Measurements from ENCODE around the gene FER. TPM values are rescaled to one million over a fixed set of nuclear protein-coding genes. Genes with fewer than 3 reads are reported as not detected.

Gene FER
- total and polyA plus RNA-seq, 9 of the 15 experiments (the other 6 are each of a cell fraction or from before 2014, with no cell fraction given) = 6.7 to 18.2 (median 8.9) TPM

DNA sequence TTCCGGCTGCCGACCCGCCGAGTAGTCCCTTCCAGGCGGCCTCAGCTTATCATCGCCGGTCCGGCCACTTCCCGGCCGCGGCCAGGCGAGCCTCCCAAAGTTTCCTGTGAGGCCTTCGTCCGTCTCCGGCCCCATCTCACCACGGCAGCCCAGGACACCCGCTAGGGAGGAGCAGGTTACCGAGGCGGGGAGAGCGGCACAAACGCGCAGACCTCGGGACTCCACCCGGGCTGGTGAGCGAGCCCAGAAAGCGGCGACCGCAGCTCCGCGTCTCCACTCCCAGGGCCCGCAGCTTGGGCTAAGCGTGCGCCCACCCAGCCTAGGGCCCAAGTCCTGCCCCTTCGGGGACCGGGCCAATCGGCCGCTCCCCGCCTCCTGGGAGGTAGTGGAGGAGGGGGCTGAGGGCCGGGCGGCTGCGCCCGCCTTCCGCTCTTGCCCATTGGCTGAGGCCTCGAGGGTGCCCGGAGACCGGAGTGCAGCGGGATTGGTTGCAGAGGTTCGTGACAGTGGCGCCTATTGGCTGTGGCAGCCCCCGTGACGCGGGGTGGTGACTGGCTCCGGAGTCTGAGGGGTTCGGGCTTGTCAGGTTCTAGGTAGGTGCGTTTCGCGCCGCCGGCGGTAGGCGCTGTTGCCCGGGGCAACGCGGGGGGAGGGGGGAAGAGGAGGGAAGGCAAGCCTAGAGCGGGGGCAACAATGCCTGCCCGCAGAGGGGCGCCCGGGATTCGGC is 867 bp downstream of the FER start (continued):
- TF ChIP-seq XRCC5 (IDR thresholded peaks at IDR 0.05; ENCODE audit: low read depth, low read length) (peak; percentile 68; the same call in 1 of the 2 replicates), ATF7 (IDR thresholded peaks at IDR 0.05) (peak; percentile 66; the same call in 1 of the 2 replicates), ZKSCAN1 (IDR thresholded peaks at IDR 0.05; ENCODE audit: low read depth, low read length) (0 out of 2 replicates have a peak, but pooled peaks have one; percentile 28), MTA3 (IDR thresholded peaks at IDR 0.05; ENCODE audit: borderline replicate concordance) (peak; percentile 83; the same call in 1 of the 2 replicates), PML (IDR thresholded peaks at IDR 0.05; ENCODE audit: low read length) (peak; percentile 88), RUNX1 (IDR thresholded peaks at IDR 0.05; ENCODE audit: low read depth) (0 out of 2 replicates have a peak, but pooled peaks have one; percentile 17), PHF21A (IDR thresholded peaks at IDR 0.05; ENCODE audit: borderline replicate concordance, low read depth) (peak; percentile 77; the same call in 1 of the 2 replicates), BMI1 (IDR thresholded peaks at IDR 0.05; ENCODE audit: low read length) (0 out of 2 replicates have a peak, but pooled peaks have one; percentile 60), NEUROD1 (IDR thresholded peaks at IDR 0.05; ENCODE audit: borderline replicate concordance, low read depth, low read length, partially characterized antibody) (peak; percentile 97), FOXJ3 (CRISPR knock-in tag; IDR thresholded peaks at IDR 0.05) (no peak), TCF3 (CRISPR knock-in tag; IDR thresholded peaks at IDR 0.05) (peak; percentile 44), OTX1 (CRISPR knock-in tag; IDR thresholded peaks at IDR 0.05) (peak; percentile 17; the same call in 1 of the 2 replicates), CHD1 (IDR thresholded peaks at IDR 0.05; ENCODE audit: low read length) (peak; percentile 60), TAF9B (IDR thresholded peaks at IDR 0.05; ENCODE audit: partially characterized antibody) (peak; percentile 80), ZNF668 (CRISPR knock-in tag; IDR thresholded peaks at IDR 0.05) (no peak), RBM22 (IDR thresholded peaks at IDR 0.05; ENCODE audit: low read depth, low read length, poor library complexity, severe bottlenecking) (peak; percentile 76), ELF4 (CRISPR knock-in tag; IDR thresholded peaks at IDR 0.05) (0 out of 2 replicates have a peak, but pooled peaks have one; percentile 6), SRSF1 (IDR thresholded peaks at IDR 0.05; ENCODE audit: low read depth, low read length) (0 out of 2 replicates have a peak, but pooled peaks have one; percentile 74), CREM (IDR thresholded peaks at IDR 0.05; ENCODE audit: low read depth) (peak; percentile 79), RCOR1 (IDR thresholded peaks at IDR 0.05; ENCODE audit: borderline replicate concordance in 1 of 2, low read depth in 2 of 2, low read length in 2 of 2) (no peak), ARHGAP35 (IDR thresholded peaks at IDR 0.05; ENCODE audit: partially characterized antibody) (no peak)
- TF ChIP-seq, protein P1, sequence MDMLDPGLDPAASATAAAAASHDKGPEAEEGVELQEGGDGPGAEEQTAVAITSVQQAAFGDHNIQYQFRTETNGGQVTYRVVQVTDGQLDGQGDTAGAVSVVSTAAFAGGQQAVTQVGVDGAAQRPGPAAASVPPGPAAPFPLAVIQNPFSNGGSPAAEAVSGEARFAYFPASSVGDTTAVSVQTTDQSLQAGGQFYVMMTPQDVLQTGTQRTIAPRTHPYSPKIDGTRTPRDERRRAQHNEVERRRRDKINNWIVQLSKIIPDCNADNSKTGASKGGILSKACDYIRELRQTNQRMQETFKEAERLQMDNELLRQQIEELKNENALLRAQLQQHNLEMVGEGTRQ (CRISPR knock-in tag; IDR thresholded peaks at IDR 0.05) = peak; percentile 95
- TF ChIP-seq, protein P2, sequence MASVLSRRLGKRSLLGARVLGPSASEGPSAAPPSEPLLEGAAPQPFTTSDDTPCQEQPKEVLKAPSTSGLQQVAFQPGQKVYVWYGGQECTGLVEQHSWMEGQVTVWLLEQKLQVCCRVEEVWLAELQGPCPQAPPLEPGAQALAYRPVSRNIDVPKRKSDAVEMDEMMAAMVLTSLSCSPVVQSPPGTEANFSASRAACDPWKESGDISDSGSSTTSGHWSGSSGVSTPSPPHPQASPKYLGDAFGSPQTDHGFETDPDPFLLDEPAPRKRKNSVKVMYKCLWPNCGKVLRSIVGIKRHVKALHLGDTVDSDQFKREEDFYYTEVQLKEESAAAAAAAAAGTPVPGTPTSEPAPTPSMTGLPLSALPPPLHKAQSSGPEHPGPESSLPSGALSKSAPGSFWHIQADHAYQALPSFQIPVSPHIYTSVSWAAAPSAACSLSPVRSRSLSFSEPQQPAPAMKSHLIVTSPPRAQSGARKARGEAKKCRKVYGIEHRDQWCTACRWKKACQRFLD (CRISPR knock-in tag; IDR thresholded peaks at IDR 0.05) = 0 out of 2 replicates have a peak, but pooled peaks have one; percentile 70
- TF ChIP-seq, protein P3, sequence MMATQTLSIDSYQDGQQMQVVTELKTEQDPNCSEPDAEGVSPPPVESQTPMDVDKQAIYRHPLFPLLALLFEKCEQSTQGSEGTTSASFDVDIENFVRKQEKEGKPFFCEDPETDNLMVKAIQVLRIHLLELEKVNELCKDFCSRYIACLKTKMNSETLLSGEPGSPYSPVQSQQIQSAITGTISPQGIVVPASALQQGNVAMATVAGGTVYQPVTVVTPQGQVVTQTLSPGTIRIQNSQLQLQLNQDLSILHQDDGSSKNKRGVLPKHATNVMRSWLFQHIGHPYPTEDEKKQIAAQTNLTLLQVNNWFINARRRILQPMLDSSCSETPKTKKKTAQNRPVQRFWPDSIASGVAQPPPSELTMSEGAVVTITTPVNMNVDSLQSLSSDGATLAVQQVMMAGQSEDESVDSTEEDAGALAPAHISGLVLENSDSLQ (IDR thresholded peaks at IDR 0.05) = peak; percentile 97
- TF ChIP-seq, protein P4, sequence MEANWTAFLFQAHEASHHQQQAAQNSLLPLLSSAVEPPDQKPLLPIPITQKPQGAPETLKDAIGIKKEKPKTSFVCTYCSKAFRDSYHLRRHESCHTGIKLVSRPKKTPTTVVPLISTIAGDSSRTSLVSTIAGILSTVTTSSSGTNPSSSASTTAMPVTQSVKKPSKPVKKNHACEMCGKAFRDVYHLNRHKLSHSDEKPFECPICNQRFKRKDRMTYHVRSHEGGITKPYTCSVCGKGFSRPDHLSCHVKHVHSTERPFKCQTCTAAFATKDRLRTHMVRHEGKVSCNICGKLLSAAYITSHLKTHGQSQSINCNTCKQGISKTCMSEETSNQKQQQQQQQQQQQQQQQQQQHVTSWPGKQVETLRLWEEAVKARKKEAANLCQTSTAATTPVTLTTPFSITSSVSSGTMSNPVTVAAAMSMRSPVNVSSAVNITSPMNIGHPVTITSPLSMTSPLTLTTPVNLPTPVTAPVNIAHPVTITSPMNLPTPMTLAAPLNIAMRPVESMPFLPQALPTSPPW (CRISPR knock-in tag; IDR thresholded peaks at IDR 0.05) = peak; percentile 95
